ENCODE measurements around the gene SMAD6. TPM values are rescaled to one million over a fixed set of nuclear protein-coding genes. Genes with fewer than 3 reads are reported as not detected.

SMAD6 gene
- total and polyA plus RNA-seq, 2 of the 4 experiments (the other 2 are of a cell fraction), result 4.8 to 8.5 TPM

DNA sequence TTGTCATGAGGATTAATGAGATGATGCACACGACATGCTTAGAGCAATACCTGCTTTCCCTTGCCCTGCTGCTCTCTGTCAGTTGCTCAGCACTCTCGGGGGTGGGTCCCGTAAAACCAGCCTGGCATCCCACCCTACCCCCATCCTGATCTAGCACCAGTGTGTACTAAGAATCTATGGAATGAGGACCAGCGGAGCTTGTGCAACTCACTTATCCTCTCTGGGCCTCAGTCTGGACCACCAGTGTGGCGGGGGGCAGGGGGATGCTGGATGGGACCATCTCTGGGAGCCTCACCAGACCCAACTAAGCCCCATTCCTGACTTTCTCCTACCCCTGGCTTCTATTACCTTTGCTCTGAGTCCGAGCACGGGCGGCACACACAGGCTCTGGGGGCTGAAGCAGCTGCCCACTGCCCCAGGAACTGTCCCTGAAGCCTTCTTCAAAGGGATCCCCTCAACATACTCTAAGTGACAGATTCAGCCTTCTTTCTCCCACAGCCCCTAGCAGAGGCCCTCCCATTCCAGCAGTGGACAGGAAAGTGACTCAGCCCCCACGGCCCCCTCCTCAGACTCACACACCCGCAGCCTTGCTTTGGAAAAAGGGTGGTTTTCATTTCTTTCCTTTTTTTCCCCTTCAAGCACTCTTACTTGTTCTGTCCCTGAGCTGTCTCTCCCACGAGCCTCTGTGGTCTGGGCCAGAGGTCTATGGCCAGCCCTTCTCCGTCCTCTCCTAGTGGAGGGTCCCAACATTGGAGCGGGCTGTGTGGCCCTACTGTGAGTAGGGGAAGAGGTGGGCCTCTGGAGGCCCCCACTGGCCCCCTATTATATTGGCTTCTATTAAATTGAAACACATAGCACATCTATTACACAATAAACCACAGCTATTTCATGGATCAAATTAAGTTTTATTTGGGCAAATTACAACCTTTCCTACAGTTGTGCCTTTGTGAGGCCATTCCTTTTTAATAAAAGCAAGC is 100.3 kb downstream of the SMAD6 start:
- no TSS peak for BruUV-seq (replicated peaks)
- WGBS, 2 experiments (ENCODE audit: extremely low coverage in 2 of 2, insufficient read length in 1 of 2), result no CpG with 5 or more reads among the region's 13 CpGs
- peak overlapping the region; percentile 61 for H3K9ac ChIP-seq (ENCODE audit: low read depth, low read length)

More for the DNA sequence above, 100.3 kb downstream of the SMAD6 start:
- Histone ChIP-seq H3K79me1 (ENCODE audit: low read depth in 1 of 2, low read length in 2 of 2) (peaks cover 0 to 26% of the 10 kb centered on the region in 2 experiments; a peak in 2 of 4 replicates), H4K91ac (ENCODE audit: insufficient read depth, low read depth, low read length) (peak overlapping the region; percentile 100), H3K56ac (ENCODE audit: extremely low read depth, insufficient read depth, low read length) (peak overlapping the region; percentile 96), H2AFZ (replicated peaks; ENCODE audit: low read length, poor library complexity) (peak overlapping the region; percentile 88), H2AK5ac (ENCODE audit: low read depth, low read length) (peak overlapping the region; percentile 99), H3K18ac (ENCODE audit: low read depth, low read length) (peak overlapping the region; percentile 96), H2BK20ac (ENCODE audit: low read depth, low read length) (peak overlapping the region; percentile 99), H3K9me3 (ENCODE audit: control insufficient read depth, insufficient read depth, low read length) (no peaks in the 10 kb centered on the region), H2BK5ac (ENCODE audit: low read depth, low read length, poor library complexity, severe bottlenecking) (peak overlapping the region; percentile 96), H2AK9ac (replicated peaks; ENCODE audit: low read depth, low read length, poor library complexity) (peak overlapping the region; percentile 97), H3K27ac (ENCODE audit: insufficient read depth, low read length) (peak overlapping the region; percentile 99), H3K4me2 (ENCODE audit: low read depth, low read length) (peak overlapping the region; percentile 43), H3K27me3 (ENCODE audit: control insufficient read depth, insufficient read depth, low read length) (no peaks in the 10 kb centered on the region), H3K4me3 (ENCODE audit: insufficient read depth, low read depth, low read length) (no peak overlapping the region), H3K23ac (ENCODE audit: low read depth, low read length) (peak overlapping the region; percentile 79), H3K4ac (ENCODE audit: low read depth, low read length) (peak overlapping the region; percentile 100), H3K4me1 (ENCODE audit: control insufficient read depth, insufficient read depth, low read length) (peaks cover 38% of the 10 kb centered on the region), H2BK15ac (ENCODE audit: low read depth, low read length) (peak overlapping the region; percentile 88), H2BK120ac (ENCODE audit: low read depth, low read length) (peak overlapping the region; percentile 99), H4K8ac (ENCODE audit: low read depth in 2 of 2, low read length in 2 of 2) (peak overlapping the region; percentile 89 to 99), H4K20me1 (ENCODE audit: insufficient read depth, low read length) (no peaks in the 10 kb centered on the region), H4K5ac (ENCODE audit: low read depth, low read length) (peak overlapping the region; percentile 93), H3K14ac (replicated peaks; ENCODE audit: low read depth, low read length) (peak overlapping the region; percentile 90), H3K9me1 (ENCODE audit: insufficient read depth, low read length) (peaks cover 44% of the 10 kb centered on the region), H3K36me3 (ENCODE audit: control insufficient read depth, insufficient read depth, low read length) (no peaks in the 10 kb centered on the region)
- ATAC-seq (ENCODE audit: low read depth), result peak; percentile 24
- intact Hi-C loops (cut with micrococcal nuclease), result loop anchor here (1.0 to 5.0 kb wide), 2 partner anchors 13 to 40 kb away; no protein-coding TSS in a partner anchor
- TF ChIP-seq FOS (IDR thresholded peaks at IDR 0.05; ENCODE audit: low read depth, low read length), result peak; percentile 45
- TF ChIP-seq MAZ (IDR thresholded peaks at IDR 0.05; ENCODE audit: borderline replicate concordance, low read depth, low read length), result peak; percentile 22; the same call in 1 of the 2 replicates
- TF ChIP-seq SMC3 (IDR thresholded peaks at IDR 0.05; ENCODE audit: low read depth, low read length), result no peak
- peak; percentile 84 for TF ChIP-seq CEBPB (IDR thresholded peaks at IDR 0.05; ENCODE audit: low read depth, low read length)
- TF ChIP-seq, protein P1, sequence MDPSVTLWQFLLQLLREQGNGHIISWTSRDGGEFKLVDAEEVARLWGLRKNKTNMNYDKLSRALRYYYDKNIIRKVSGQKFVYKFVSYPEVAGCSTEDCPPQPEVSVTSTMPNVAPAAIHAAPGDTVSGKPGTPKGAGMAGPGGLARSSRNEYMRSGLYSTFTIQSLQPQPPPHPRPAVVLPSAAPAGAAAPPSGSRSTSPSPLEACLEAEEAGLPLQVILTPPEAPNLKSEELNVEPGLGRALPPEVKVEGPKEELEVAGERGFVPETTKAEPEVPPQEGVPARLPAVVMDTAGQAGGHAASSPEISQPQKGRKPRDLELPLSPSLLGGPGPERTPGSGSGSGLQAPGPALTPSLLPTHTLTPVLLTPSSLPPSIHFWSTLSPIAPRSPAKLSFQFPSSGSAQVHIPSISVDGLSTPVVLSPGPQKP (IDR thresholded peaks at IDR 0.05; ENCODE audit: borderline replicate concordance, low read depth, low read length), result no peak
- dilution Hi-C loops (cut with HindIII; ENCODE audit: low sequenced_read_pairs, unreplicated experiment), result no loop called here
- DNase-seq, result peak; percentile 62
- in situ Hi-C loops (cut with MboI; ENCODE audit: low sequenced_read_pairs), result no loop called here
- ChIA-PET CTCF (interaction anchor here (1.6 kb wide), 1 partner anchor 49 kb away, joined by 4 read pairs; no protein-coding TSS in a partner anchor), POLR2A (ENCODE audit: unreplicated experiment) (no interaction called here)

Data from IMR-90 (cell line).